ENCODE data around the gene MTHFD1L.

DNA sequence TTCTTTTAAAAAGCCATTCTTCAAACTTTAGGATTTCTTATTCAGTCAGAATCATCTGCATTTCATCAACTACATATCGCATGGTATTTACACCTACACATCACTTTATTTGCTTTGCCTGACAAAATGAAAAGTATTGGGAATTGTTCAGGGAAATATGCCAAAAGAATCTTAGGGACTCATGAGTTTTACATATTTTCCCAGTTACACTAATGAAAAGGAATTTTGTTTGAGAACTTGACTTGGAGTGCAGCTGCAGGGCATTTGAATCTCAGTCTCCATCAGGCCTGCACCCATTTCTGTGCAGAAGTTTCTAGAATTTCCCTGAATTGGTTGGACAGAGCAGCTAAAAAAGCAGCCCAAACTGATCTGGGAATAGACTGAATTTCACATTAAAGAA, 65.3 kb downstream of the MTHFD1L start:
- TF ChIP-seq EP300 (IDR thresholded peaks at IDR 0.05) (no peak), POLR2A (IDR thresholded peaks at IDR 0.05) (no peak)
